ENCODE results near the gene CHRNB1. TPM values are rescaled to one million over a fixed set of nuclear protein-coding genes. Genes with fewer than 3 reads are reported as not detected.
A peak's percentile ranks its signal among the peaks of the same experiment; 100 is the strongest.

The CHRNB1 gene
- total and polyA plus RNA-seq, 10 donors: 7.3 to 12.9 (median 11.3) TPM

DNA sequence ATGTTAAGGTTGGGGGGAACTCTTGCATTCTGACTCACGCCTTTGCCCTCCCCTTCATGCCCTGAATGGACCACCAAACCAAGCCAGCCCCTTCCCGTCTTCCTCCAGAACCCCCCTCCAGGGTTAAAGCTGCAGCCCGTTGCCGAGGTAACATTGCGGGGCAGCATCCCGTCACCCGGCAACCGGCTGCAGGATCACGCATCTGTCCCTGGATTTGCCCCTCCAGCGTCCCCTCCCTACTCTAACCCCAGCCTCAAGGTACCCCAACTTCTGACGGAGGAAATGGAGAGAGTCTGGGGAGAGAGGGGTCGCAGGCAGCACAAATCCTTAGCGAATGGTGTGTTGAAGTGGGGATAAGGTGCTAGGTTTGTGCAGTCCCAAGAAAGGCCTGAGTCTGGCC is 37.8 kb upstream of the CHRNB1 start:
- no peak for DNase-seq
- TF ChIP-seq POLR2A (IDR thresholded peaks at IDR 0.05) (no peak), POLR2AphosphoS5 (IDR thresholded peaks at IDR 0.05) (no peak)
- TF ChIP-seq, protein P1, sequence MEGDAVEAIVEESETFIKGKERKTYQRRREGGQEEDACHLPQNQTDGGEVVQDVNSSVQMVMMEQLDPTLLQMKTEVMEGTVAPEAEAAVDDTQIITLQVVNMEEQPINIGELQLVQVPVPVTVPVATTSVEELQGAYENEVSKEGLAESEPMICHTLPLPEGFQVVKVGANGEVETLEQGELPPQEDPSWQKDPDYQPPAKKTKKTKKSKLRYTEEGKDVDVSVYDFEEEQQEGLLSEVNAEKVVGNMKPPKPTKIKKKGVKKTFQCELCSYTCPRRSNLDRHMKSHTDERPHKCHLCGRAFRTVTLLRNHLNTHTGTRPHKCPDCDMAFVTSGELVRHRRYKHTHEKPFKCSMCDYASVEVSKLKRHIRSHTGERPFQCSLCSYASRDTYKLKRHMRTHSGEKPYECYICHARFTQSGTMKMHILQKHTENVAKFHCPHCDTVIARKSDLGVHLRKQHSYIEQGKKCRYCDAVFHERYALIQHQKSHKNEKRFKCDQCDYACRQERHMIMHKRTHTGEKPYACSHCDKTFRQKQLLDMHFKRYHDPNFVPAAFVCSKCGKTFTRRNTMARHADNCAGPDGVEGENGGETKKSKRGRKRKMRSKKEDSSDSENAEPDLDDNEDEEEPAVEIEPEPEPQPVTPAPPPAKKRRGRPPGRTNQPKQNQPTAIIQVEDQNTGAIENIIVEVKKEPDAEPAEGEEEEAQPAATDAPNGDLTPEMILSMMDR (IDR thresholded peaks at IDR 0.05 in 8 of 11, conservative IDR thresholded peaks at IDR 0.05 in 3 of 11): no peak
- Histone ChIP-seq H3K27me3 (replicated peaks in 1 of 7) (peaks cover 0 to 30% (median 7%) of the 10 kb centered on the region in 7 donors), H3K9me3 (no peaks in the 10 kb centered on the region), H3K27ac (no peak overlapping the region), H3K4me3 (no peak overlapping the region), H3K36me3 (no peaks in the 10 kb centered on the region), H3K4me1 (peaks cover 8 to 41% (median 25%) of the 10 kb centered on the region in 6 donors)
- 87 to 94% (median 90%) methylated on average over 13 of the region's 13 CpGs for WGBS, 5 donors
- intact Hi-C loops (cut with DNase I; ENCODE audit: low total_unique reads): no loop called here

GRCh38 chr17:7407485-7408251 is 37.2 kb upstream of the CHRNB1 start, which contains the start of gene NLGN2:
NLGN2 (plus strand) TSS chr17:7407845; CDS start chr17:7408256, 411 bp downstream.
- intact Hi-C loops (cut with DNase I; ENCODE audit: low total_unique reads): no loop called here
- Histone ChIP-seq H3K27ac (no peak within 1 kb of the TSS), H3K4me3 (peak within 1 kb of the TSS in 1 of 8 donors; percentile 22), H3K27me3 (replicated peaks in 1 of 7) (peaks cover 0 to 30% (median 7%) of the 10 kb centered on the region in 7 donors), H3K36me3 (no peaks in the 10 kb centered on the region), H3K4me1 (peaks cover 6 to 35% (median 19%) of the 10 kb centered on the region in 6 donors), H3K9me3 (no peaks in the 10 kb centered on the region)
- TF ChIP-seq, protein P1 (IDR thresholded peaks at IDR 0.05 in 8 of 11, conservative IDR thresholded peaks at IDR 0.05 in 3 of 11): no peak
- no peak for TF ChIP-seq POLR2AphosphoS5 (IDR thresholded peaks at IDR 0.05)
- DNase-seq: no peak
- WGBS, 5 donors: 42 to 60% (median 46%) methylated on average over 8 to 11 of the region's 12 CpGs

DNA sequence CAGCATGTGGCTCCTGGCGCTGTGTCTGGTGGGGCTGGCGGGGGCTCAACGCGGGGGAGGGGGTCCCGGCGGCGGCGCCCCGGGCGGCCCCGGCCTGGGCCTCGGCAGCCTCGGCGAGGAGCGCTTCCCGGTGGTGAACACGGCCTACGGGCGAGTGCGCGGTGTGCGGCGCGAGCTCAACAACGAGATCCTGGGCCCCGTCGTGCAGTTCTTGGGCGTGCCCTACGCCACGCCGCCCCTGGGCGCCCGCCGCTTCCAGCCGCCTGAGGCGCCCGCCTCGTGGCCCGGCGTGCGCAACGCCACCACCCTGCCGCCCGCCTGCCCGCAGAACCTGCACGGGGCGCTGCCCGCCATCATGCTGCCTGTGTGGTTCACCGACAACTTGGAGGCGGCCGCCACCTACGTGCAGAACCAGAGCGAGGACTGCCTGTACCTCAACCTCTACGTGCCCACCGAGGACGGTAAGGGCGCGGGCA is 36.6 kb upstream of the CHRNB1 start:
- H3K9me3 ChIP-seq: no peaks in the 10 kb centered on the region
- TF ChIP-seq POLR2A (IDR thresholded peaks at IDR 0.05) (no peak), POLR2AphosphoS5 (IDR thresholded peaks at IDR 0.05) (no peak)
- TF ChIP-seq, protein P1 (IDR thresholded peaks at IDR 0.05 in 8 of 11, conservative IDR thresholded peaks at IDR 0.05 in 3 of 11): no peak
- intact Hi-C loops (cut with DNase I; ENCODE audit: low total_unique reads): no loop called here
- 60 to 82% (median 68%) methylated on average over 36 to 58 of the region's 58 CpGs for WGBS, 5 donors
- H3K27ac ChIP-seq: no peak overlapping the region
- H3K4me3 ChIP-seq: peak overlapping the region in 1 of 8 donors; percentile 22
- DNase-seq: no peak
- H3K27me3 ChIP-seq (replicated peaks in 1 of 7): peaks cover 0 to 30% (median 7%) of the 10 kb centered on the region in 7 donors
- no peaks in the 10 kb centered on the region for H3K36me3 ChIP-seq
- peaks cover under 1 to 29% (median 13%) of the 10 kb centered on the region in 6 donors for H3K4me1 ChIP-seq

DNA sequence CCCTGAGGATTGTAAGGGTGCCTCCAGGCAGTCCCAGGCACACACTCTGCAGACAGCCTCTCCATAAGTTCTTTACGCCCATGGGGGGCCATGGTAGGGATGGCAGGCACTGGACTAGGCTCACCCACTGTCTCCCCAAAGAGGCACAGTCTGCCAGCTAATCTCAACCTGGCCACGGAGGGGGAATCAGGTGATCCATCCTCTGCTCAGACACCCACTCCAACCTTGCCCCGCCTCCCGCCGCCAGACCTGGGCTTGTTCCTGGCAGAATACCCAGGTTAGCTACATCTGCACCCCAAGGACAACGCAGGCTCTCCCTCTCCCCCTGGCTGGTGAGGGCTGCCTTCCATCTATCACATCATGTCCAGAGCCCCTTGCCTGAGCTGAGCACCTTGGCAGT is 36.0 kb upstream of the CHRNB1 start:
- Histone ChIP-seq H3K4me1 (peaks cover 0 to 25% (median 9%) of the 10 kb centered on the region in 6 donors), H3K27ac (no peak overlapping the region), H3K9me3 (no peaks in the 10 kb centered on the region), H3K4me3 (peak overlapping the region in 1 of 8 donors; percentile 22), H3K27me3 (replicated peaks in 1 of 7) (peaks cover 0 to 30% (median 7%) of the 10 kb centered on the region in 7 donors), H3K36me3 (no peaks in the 10 kb centered on the region)
- 82 to 89% (median 87%) methylated on average over 1 to 6 of the region's 6 CpGs for WGBS, 5 donors
- intact Hi-C loops (cut with DNase I; ENCODE audit: low total_unique reads): no loop called here
- no peak for DNase-seq
- TF ChIP-seq POLR2A (IDR thresholded peaks at IDR 0.05): no peak
- no peak for TF ChIP-seq POLR2AphosphoS5 (IDR thresholded peaks at IDR 0.05)
- TF ChIP-seq, protein P1 (IDR thresholded peaks at IDR 0.05 in 8 of 11, conservative IDR thresholded peaks at IDR 0.05 in 3 of 11): no peak

All from spleen (tissue), 11 donors.